T-cell (primary cell): Measurements from ENCODE around the gene C12orf43. TPM values are rescaled to one million over a fixed set of nuclear protein-coding genes. Genes with fewer than 3 reads are reported as not detected.

Experiments used
- ATAC-seq, 4 experiments: fragments of 200-7000 bp in 3 of 4; fragments of 150-1000 bp in 1 of 4; cut with Tn5 transposase; replicated peaks in 1 of 4; 1 replicate in 3 of 4; 2 replicates in 1 of 4; pipeline ENCODE4 v1.10.0; 2021; ENCODE audit warnings: moderate library complexity in 3 of 4, mild to moderate bottlenecking in 2 of 4, moderate number of reproducible peaks in 1 of 4
- CTCF ChIA-PET, 2 donors: fragments of 300-600 bp; sonication (Branson Sonifier 250); formaldehyde crosslinking; loops; one replicate each; lab custom pipeline; 2022; ENCODE audit warnings: antibody characterized with exemption in 2 of 2; lab: Charles Lee
- POLR2A ChIA-PET, 2 donors: fragments of 300-600 bp; sonication (Branson Sonifier 250); formaldehyde crosslinking; loops; one replicate each; lab custom pipeline; 2022; ENCODE audit warnings: antibody characterized with exemption in 2 of 2; lab: Charles Lee
- DNase-seq, 35 experiments: peaks; one replicate each; pipeline versions ENCODE4 v3.0.0 to v3.0.0-alpha.2; 2013 to 2023
- H3K27ac ChIP-seq: one replicate; pipeline ENCODE4 v1.5.1; 2013; ENCODE audit warnings: low read length
- H3K27me3 ChIP-seq, 2 experiments: replicated peaks in 1 of 2; 1 replicate in 1 of 2; 2 replicates in 1 of 2; pipeline versions ENCODE4 v1.6.1 to v1.7.0; 2013; ENCODE audit warnings: low read length in 1 of 2, mixed read lengths in 1 of 2; ENCODE audit not compliant: control insufficient read depth in 2 of 2, insufficient read depth in 2 of 2; ENCODE audit errors: extremely low read depth in 1 of 2
- H3K36me3 ChIP-seq, 2 donors: 1 replicate in 1 of 2; 2 replicates in 1 of 2; pipeline versions ENCODE4 v1.6.1 to v1.7.0; 2013; ENCODE audit warnings: low read length in 1 of 2; ENCODE audit not compliant: control insufficient read depth in 2 of 2, insufficient read depth in 1 of 2; ENCODE audit errors: extremely low read depth in 1 of 2
- H3K4me1 ChIP-seq, 2 experiments: 1 replicate in 1 of 2; 2 replicates in 1 of 2; pipeline versions ENCODE4 v1.6.1 to v1.7.0; 2013; ENCODE audit warnings: low read length in 2 of 2, mixed read lengths in 1 of 2; ENCODE audit not compliant: insufficient read depth in 2 of 2, control insufficient read depth in 1 of 2; ENCODE audit errors: extremely low read depth in 1 of 2
- H3K4me3 ChIP-seq, 2 donors: 1 replicate in 1 of 2; 2 replicates in 1 of 2; pipeline versions ENCODE4 v1.5.1 to v1.7.0; 2013; ENCODE audit warnings: mild to moderate bottlenecking in 2 of 2, low read length in 1 of 2, moderate library complexity in 1 of 2; ENCODE audit not compliant: control insufficient read depth in 1 of 2; ENCODE audit errors: extremely low read depth in 1 of 2
- H3K9me3 ChIP-seq: 2 replicates; pipeline ENCODE4 v1.7.0; 2013
- H3K27ac Mint-ChIP-seq, 2 donors: one replicate each; pipeline ENCODE4 v1.8.0; 2020 to 2021; ENCODE audit warnings: mild to moderate bottlenecking in 2 of 2, mixed read lengths in 2 of 2
- H3K27me3 Mint-ChIP-seq, 2 donors: one replicate each; pipeline ENCODE4 v1.8.0; 2021 to 2022; ENCODE audit warnings: mixed read lengths in 2 of 2
- H3K36me3 Mint-ChIP-seq: one replicate; pipeline ENCODE4 v1.8.0; 2021; ENCODE audit warnings: mixed read lengths
- H3K4me1 Mint-ChIP-seq, 3 donors: one replicate each; pipeline ENCODE4 v1.8.0; 2020 to 2022; ENCODE audit warnings: mixed read lengths in 3 of 3, mild to moderate bottlenecking in 1 of 3
- H3K4me3 Mint-ChIP-seq, 3 donors: one replicate each; pipeline ENCODE4 v1.8.0; 2020 to 2022; ENCODE audit warnings: mild to moderate bottlenecking in 3 of 3, mixed read lengths in 3 of 3, moderate library complexity in 3 of 3
- H3K9me3 Mint-ChIP-seq, 3 donors: one replicate each; pipeline ENCODE4 v1.8.0; 2020 to 2022; ENCODE audit warnings: mixed read lengths in 3 of 3
- WGBS: methylation state at CpG from one replicate; pipeline ENCODE4 v1.1.5; 2013; ENCODE audit warnings: missing lambda C conversion rate; ENCODE audit not compliant: insufficient coverage; 5-methylcytosine and 5-hydroxymethylcytosine counted together
- total RNA-seq, 35 experiments: library from RNA in 6 of 35; stranded (reverse) in 6 of 35; fragments of 120-200 nt in 1 of 35; gene quantifications; one replicate each; pipeline versions ENCODE4 v1.2.1 to v1.2.4 and lab custom pipeline; 2013 to 2026

Gene C12orf43
- total RNA-seq, 5 donors from 2014 or later (not counting 1 experiment from before 2014, with no cell fraction given) = 15.5 to 19.4 (median 18.2) TPM

GRCh38 chr12:121023799-121024198, 7.5 kb upstream of the C12orf43 start:
- no peak overlapping the region for H3K4me3 Mint-ChIP-seq
- peaks cover 0 to 60% of the 10 kb centered on the region in 2 donors for H3K36me3 ChIP-seq
- H3K4me3 ChIP-seq = no peak overlapping the region
- H3K27me3 ChIP-seq = no peaks in the 10 kb centered on the region
- ATAC-seq (no peak), DNase-seq (no peak)
- H3K4me1 Mint-ChIP-seq = peaks cover 0 to 4% (median 0%) of the 10 kb centered on the region in 3 donors
- CTCF ChIA-PET = no interaction called here
- no peak overlapping the region for H3K27ac Mint-ChIP-seq
- no peaks in the 10 kb centered on the region for H3K9me3 ChIP-seq
- H3K36me3 Mint-ChIP-seq = peaks cover 50% of the 10 kb centered on the region
- H3K27me3 Mint-ChIP-seq = no peaks in the 10 kb centered on the region
- H3K9me3 Mint-ChIP-seq = no peaks in the 10 kb centered on the region
- POLR2A ChIA-PET = no interaction called here
- WGBS = 82% methylated on average over 5 of the region's 8 CpGs
- H3K27ac ChIP-seq = no peak overlapping the region
- H3K4me1 ChIP-seq = peaks cover 0 to 6% of the 10 kb centered on the region in 2 experiments

DNA sequence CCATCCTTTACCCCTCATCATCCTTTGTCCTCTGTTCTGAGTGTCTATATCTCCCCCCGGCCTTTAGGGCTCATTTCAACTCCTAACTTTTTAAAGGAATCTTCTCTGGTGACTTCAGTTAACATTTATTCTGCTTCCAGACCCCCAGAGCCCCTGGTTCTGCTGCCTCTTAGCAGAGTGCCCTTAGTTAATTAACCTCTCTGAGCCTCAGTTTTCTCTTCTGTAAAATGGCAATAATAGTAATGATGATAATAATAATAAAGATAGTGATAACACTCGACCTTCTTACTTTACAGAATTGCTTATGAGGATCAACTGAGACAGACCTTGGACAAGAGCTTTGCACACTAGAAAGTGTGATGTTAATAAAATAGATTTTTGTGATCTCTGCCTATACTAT, 6.4 kb upstream of the C12orf43 start:
- H3K9me3 Mint-ChIP-seq = no peaks in the 10 kb centered on the region
- no peak for DNase-seq
- no peak overlapping the region for H3K4me3 ChIP-seq
- no peaks in the 10 kb centered on the region for H3K27me3 ChIP-seq
- H3K4me1 ChIP-seq = no peaks in the 10 kb centered on the region
- peaks cover 0 to 2% (median 0%) of the 10 kb centered on the region in 3 donors for H3K4me1 Mint-ChIP-seq
- no peak overlapping the region for H3K4me3 Mint-ChIP-seq
- CTCF ChIA-PET = no interaction called here
- 100% methylated on average over 1 of the region's 2 CpGs for WGBS
- no peak for ATAC-seq
- no peaks in the 10 kb centered on the region for H3K27me3 Mint-ChIP-seq
- POLR2A ChIA-PET = interaction anchor here in 1 of 2 donors (0.7 kb wide), 1 partner anchor 112 kb away, joined by 3 read pairs; no protein-coding TSS in a partner anchor
- H3K27ac ChIP-seq = no peak overlapping the region
- H3K27ac Mint-ChIP-seq = no peak overlapping the region
- H3K36me3 Mint-ChIP-seq = peaks cover 42% of the 10 kb centered on the region
- H3K36me3 ChIP-seq = peaks cover 0 to 54% of the 10 kb centered on the region in 2 donors
- H3K9me3 ChIP-seq = no peaks in the 10 kb centered on the region

DNA sequence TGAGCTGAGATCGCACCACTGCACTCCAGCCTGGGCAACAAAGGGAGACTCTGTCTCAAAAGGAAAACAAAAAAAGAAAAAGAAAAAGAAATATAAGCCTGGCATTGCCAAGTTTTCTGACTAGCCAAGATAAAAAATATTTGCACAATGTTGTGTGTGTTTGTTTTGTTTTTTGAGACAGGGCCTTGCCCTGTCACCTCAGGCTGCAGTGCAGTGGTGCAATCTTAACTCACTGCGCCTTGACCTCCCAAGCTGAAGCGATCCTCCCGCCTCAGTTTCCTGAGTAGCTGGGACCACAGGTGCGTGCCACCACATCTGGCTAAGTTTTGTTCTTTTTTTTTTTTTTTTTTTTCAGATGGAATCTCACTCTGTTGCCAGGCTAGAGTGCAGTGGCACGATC, 5.5 kb upstream of the C12orf43 start:
- Histone ChIP-seq H3K27me3 (no peaks in the 10 kb centered on the region), H3K4me1 (no peaks in the 10 kb centered on the region), H3K9me3 (no peaks in the 10 kb centered on the region), H3K36me3 (peaks cover 0 to 45% of the 10 kb centered on the region in 2 donors), H3K27ac (no peak overlapping the region), H3K4me3 (no peak overlapping the region)
- H3K27ac Mint-ChIP-seq = no peak overlapping the region
- no peak for DNase-seq
- ChIA-PET CTCF (no interaction called here), POLR2A (no interaction called here)
- H3K36me3 Mint-ChIP-seq = peaks cover 35% of the 10 kb centered on the region
- no peak for ATAC-seq
- H3K4me1 Mint-ChIP-seq = peaks cover 0 to 2% (median 0%) of the 10 kb centered on the region in 3 donors
- H3K4me3 Mint-ChIP-seq = no peak overlapping the region
- WGBS = 100% methylated on average over 1 of the region's 6 CpGs
- H3K9me3 Mint-ChIP-seq = no peaks in the 10 kb centered on the region
- no peaks in the 10 kb centered on the region for H3K27me3 Mint-ChIP-seq

DNA sequence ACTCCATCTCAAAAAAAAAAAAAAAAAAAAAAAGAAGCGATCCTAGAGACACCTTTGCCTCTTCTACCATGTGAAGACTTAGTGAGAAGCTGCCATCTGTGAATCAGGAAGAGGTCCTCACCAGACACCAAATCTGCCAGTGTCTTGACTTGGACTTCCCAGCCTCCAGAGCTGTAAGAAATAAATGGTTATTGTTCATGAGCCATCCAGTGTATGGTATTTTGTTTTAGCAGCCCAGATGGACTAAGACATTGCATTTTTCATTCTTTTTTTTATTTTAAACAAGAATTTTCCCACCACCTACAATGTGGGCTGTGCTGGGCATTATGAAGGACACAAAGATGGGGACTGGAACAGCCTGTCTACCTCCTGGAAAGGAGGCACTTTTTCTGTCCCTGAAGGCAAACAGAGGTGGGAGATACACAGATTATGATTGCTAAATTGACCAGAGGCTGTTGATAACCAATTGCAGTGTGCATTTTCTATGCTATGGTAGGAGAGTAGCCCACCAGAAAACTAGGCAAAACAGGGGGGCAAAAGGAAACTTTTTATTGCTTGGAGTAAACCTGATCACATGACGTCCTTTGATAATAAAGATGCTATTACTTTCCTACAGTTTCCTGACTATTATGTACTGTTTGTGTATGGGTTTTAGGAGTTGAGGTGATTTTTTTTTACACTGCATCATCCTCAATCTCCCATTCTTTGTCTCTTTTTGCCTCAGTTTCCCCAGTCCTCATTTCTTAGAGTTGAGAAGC, 2.8 kb upstream of the C12orf43 start:
- no peak overlapping the region for H3K4me3 ChIP-seq
- ATAC-seq = no peak
- ChIA-PET CTCF (no interaction called here), POLR2A (interaction anchor here in 1 of 2 donors (0.6 to 0.7 kb wide), 2 partner anchors 116 to 825 kb away, joined by 3 to 7 read pairs; no protein-coding TSS in a partner anchor)
- no peaks in the 10 kb centered on the region for H3K27me3 ChIP-seq
- H3K4me3 Mint-ChIP-seq = no peak overlapping the region
- H3K36me3 Mint-ChIP-seq = peaks cover 26% of the 10 kb centered on the region
- no peak for DNase-seq
- no peak overlapping the region for H3K27ac Mint-ChIP-seq
- peaks cover 18 to 21% (median 19%) of the 10 kb centered on the region in 3 donors for H3K4me1 Mint-ChIP-seq
- H3K4me1 ChIP-seq = peaks cover 4 to 11% of the 10 kb centered on the region in 2 experiments
- no peaks in the 10 kb centered on the region for H3K9me3 ChIP-seq
- H3K36me3 ChIP-seq = peaks cover 0 to 29% of the 10 kb centered on the region in 2 donors
- H3K9me3 Mint-ChIP-seq = no peaks in the 10 kb centered on the region
- no CpG with 5 or more reads among the region's 2 CpGs for WGBS
- H3K27me3 Mint-ChIP-seq = no peaks in the 10 kb centered on the region
- no peak overlapping the region for H3K27ac ChIP-seq

DNA sequence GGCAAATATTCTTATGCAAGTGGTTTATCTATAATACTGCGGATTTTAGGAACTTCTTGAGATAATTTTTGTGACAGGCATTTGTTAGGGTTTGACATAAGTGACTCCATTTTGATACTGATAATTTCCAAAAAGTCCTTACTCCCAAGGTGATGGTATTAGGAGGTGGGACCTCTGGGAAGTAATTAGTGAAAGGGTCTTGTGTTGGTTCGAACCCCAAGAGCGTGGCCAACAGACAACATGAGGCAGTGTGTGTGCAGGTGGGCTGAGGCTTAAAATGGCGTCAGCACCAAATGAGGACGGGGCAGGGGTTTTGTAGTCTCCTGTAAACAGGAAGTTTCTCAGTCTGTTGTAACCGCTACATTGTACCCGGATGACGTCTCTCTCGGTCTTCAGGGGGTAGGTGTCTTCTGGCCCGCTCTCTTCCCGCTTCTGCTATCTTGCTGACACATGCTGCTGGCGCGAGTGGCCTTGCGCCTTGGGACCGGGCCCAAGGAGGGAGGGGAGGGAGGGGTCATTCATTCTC, 1.7 kb upstream of the C12orf43 start:
- H3K27ac Mint-ChIP-seq = no peak overlapping the region
- CTCF ChIA-PET = interaction anchor here (0.7 to 1.8 kb wide), 3 partner anchors 9 to 42 kb away, joined by 3 to 6 read pairs (median 5); no protein-coding TSS in a partner anchor
- H3K27me3 Mint-ChIP-seq = no peaks in the 10 kb centered on the region

DNA sequence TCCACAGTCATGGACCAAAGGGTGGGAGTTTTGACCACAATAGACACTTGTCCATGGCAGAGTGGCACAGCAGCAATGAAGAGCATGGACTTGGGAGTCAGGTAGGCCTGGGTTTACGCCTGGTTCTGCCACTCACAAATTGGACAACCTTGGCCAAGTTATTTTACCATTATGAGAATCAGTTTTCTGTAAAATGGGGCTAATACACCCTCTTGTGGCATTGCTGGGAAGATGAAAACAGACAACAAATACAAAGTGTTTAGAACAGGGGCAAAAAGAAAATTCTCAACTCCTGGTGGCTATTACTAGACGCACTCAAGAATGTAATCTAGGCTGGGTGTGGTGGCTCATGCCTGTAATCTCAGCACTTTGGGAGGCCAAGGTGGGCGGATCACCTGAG, 2.6 kb downstream of the C12orf43 start:
- CTCF ChIA-PET = interaction anchor here in 1 of 2 donors (0.5 kb wide), 1 partner anchor 15 kb away, joined by 5 read pairs; no protein-coding TSS in a partner anchor

More for the DNA sequence above, 1.7 kb upstream of the C12orf43 start:
- peaks cover 27% of the 10 kb centered on the region for H3K36me3 Mint-ChIP-seq
- peaks cover 4 to 11% of the 10 kb centered on the region in 2 experiments for H3K4me1 ChIP-seq
- H3K27me3 ChIP-seq = no peaks in the 10 kb centered on the region
- H3K9me3 ChIP-seq = no peaks in the 10 kb centered on the region
- POLR2A ChIA-PET = no interaction called here
- peaks cover 0 to 21% of the 10 kb centered on the region in 2 donors for H3K36me3 ChIP-seq
- 96% methylated on average over 6 of the region's 15 CpGs for WGBS
- H3K9me3 Mint-ChIP-seq = no peaks in the 10 kb centered on the region
- H3K4me1 Mint-ChIP-seq = peaks cover 18 to 22% (median 21%) of the 10 kb centered on the region in 3 donors
- ATAC-seq = no peak
- no peak overlapping the region for H3K27ac ChIP-seq
- DNase-seq = peak in 1 of 35 experiments; percentile 16
- H3K4me3 ChIP-seq = no peak overlapping the region
- H3K4me3 Mint-ChIP-seq = no peak overlapping the region

More for the DNA sequence above, 2.6 kb downstream of the C12orf43 start:
- H3K27ac ChIP-seq = no peak overlapping the region
- H3K36me3 ChIP-seq = peaks cover 5 to 38% of the 10 kb centered on the region in 2 donors
- no CpG with 5 or more reads among the region's 3 CpGs for WGBS
- Mint-ChIP-seq H3K4me1 (peaks cover 21 to 28% (median 22%) of the 10 kb centered on the region in 3 donors), H3K9me3 (no peaks in the 10 kb centered on the region), H3K4me3 (peak overlapping the region in 1 of 3 donors; percentile 2), H3K27me3 (no peaks in the 10 kb centered on the region), H3K27ac (no peak overlapping the region), H3K36me3 (peaks cover 33% of the 10 kb centered on the region)
- H3K9me3 ChIP-seq = no peaks in the 10 kb centered on the region
- DNase-seq = no peak
- POLR2A ChIA-PET = interaction anchor here in 1 of 2 donors (0.7 kb wide), 1 partner anchor 302 kb away, joined by 5 read pairs; no protein-coding TSS in a partner anchor
- ATAC-seq = no peak
- peaks cover 4 to 11% of the 10 kb centered on the region in 2 experiments for H3K4me1 ChIP-seq
- H3K27me3 ChIP-seq = no peaks in the 10 kb centered on the region
- H3K4me3 ChIP-seq = no peak overlapping the region
